NCI-H2107 treated with DMSO at 0.1 percent for 48 hours (cell line): ENCODE data around the gene TH.
"Not testable (repeated sequence)": the region's sequence is repeated elsewhere in the genome, so short reads cannot be mapped to it uniquely, and the experiment has no call there.

ENCODE experiments used
- DNase-seq: peaks from one replicate; lab custom pipeline; 2025; ENCODE audit not compliant: unreplicated experiment; lab: John Stamatoyannopoulos, UW

The TH gene

GRCh38 chr11:2132246-2132645 lies 39.4 kb downstream of the TH start:
- DNase-seq: no peak

DNA sequence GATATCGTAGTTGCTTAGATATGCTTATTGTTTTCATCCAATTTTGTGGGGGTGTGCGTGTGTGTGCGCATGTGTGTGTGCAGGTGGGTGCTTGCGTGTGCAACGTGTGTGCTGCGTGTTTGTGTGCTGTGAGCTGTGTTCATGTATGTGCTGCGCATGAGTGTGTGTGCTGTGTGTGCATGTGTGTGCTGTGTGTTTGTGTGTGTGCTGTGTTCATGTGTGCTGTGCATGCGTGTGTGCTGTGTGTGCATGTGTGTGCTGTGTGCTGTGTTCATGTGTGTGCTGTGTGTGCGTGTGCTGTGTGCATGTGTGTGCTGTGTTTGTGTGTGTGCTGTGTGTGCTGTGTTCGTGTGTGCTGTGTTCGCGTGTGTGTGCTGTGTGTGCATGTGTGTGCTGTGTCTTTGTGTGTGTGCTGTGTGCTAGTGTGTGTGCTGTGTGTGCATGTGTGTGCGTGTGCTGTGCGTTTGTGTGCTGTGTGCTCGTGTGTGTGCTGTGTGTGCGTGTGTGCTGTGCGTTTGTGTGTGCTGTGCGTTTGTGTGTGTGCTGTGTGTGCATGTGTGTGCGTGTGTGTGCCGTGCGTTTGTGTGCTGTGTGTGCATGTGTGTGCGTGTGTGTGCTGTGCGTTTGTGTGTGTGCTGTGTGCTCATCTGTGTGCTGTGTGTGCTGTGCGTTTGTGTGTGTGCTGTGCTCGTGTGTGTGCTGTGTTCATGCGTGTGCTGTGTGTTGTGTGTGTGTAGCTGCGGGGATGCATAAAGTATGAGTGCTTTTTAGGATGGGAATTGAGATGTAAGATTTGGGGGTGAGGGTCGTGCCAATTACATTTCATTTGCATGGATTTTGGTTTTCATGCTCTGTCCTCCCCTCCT lies 40.0 kb downstream of the TH start:
- DNase-seq: no peak

- DNase-seq: no peak
Measured at GRCh38 chr11:2130881-2131352, 40.7 kb downstream of the TH start.

DNA sequence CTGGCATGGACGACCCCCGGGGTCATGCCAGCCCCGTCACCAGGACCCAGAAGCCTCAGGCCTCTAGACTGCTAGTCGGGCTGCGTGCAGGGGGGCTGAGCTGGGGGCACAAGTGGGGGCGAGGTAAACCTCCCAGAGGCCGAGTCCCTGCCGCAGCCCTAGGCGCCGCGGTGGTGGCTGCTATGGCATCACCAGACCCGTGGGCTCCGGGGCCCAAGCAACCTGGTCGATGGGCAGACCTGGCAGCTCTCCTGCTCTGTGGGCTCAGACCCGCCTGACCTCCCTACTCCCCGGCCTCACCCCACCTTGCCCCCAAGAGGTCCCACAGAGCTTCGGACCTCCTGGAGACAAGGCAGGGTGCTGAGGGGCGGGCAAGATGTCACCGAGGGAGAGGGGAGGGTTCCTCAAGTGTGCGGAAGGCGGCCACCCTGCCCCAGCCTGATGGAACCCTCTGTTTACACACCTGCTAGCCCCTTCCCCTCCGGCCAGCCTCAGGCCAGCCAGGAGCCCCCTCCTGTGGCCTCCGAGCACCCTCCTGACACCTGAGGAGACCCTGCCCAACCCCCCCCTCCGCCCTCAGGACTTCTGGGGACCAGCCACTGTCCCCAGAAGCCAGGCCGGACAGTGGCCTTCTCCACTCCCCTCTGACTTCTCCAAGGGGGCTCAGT lies 41.8 kb downstream of the TH start:
- DNase-seq: no peak

- DNase-seq: no peak
Measured at GRCh38 chr11:2129308-2129698, 42.3 kb downstream of the TH start.

DNA sequence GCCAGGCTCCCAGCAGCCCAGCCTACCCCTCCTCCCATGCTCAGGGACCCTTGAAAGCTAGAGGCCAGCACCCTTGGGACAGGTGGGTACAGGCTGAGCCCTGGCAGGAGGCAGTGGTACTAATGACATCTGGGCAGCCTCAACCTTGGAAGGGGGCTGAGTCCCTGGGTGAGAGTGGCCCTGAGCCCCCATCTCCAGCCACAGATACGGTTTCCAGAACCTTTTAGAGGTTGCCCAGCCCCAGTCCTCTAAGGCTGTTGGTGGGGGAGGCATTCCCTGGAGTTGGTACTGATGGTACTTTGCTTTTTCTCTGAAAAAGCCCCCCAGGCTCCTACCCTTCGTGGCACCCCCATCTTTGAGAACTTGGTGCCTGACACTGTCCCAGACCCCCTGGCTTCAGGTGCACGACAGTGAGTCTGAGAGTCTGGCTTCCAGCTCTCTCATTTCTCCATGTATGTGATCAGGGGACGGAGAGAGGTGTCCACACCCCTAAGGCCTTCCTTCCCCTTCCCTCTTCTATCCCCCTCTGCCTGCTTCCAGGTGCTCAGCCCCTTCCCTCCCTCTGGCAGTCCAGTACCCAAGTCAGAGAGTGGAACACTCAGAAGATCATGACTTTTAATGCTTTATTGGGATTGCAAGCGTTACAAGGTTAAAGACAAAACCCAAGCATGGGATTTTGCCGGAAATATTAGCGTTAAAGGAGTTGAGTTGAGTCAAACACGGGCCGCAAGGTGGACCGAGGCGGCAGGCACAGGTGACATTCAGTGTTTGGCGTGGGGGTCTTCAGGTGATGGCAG lies 42.9 kb downstream of the TH start:
- no peak for DNase-seq

GRCh38 chr11:2128130-2128510 lies 43.5 kb downstream of the TH start:
- DNase-seq: no peak

DNA sequence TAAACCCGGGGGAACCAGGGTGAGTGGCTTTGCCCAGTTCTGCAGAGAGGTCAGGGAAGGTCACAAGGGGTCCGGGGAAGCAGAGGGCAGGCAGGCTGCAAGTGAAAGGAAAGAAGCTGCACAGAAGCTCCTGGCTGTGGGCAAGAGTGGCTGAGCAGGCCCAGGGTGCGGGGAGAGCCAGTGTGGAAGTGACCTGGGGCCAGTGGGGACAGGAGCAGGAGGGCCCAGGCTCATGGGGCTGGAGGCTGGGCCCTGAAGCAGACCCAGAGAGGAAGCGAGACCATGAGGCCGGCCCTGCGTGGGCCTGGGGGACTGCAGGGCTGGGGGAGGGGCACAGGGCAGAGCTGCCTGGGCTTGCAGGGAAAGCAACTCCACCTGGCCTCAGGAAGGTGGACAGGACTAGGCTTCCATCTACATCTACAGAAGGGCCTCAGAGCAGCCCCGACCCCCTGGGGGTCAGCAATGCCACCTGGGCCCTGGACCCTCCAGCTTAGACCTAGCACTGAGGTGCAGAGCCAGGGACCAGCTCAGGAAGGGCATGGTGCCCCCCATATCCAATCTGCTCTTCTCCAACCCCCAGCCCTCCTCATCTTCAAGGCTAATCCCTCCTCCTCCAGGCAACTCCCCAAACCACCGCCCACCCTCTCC lies 44.0 kb downstream of the TH start:
- no peak for DNase-seq

GRCh38 chr11:2126520-2127085 lies 45.0 kb downstream of the TH start:
- no peak for DNase-seq

GRCh38 chr11:2124736-2125484 lies 46.7 kb downstream of the TH start:
- not testable (repeated sequence) for DNase-seq

GRCh38 chr11:2123628-2123960 lies 48.0 kb downstream of the TH start:
- DNase-seq: no peak

- DNase-seq: no peak
Measured at GRCh38 chr11:2122907-2123627, 48.5 kb downstream of the TH start.

- no peak for DNase-seq
Measured at GRCh38 chr11:2122222-2122906, 49.3 kb downstream of the TH start.

GRCh38 chr11:2121227-2122130 lies 50.1 kb downstream of the TH start:
- no peak for DNase-seq

GRCh38 chr11:2120359-2121100 lies 51.1 kb downstream of the TH start:
- no peak for DNase-seq

DNA sequence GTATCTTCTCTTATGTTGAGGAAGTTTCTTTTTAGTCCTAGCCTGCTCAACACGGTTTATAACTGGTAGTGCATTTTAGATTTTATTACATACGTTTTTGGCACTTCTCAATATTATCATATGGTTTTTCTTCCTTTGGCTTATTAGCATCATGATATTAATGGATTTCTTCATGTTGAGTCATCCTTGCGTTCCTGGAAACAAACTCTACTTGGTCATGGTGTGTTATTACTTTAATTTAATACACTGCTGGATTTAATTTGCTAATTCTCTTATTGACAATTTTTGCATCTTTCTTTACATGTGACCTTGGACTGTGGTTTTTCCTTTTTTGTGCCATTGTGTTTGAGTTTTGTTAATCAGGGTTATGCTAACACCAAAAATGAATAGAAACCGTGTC lies 52.9 kb downstream of the TH start:
- DNase-seq: no peak

DNA sequence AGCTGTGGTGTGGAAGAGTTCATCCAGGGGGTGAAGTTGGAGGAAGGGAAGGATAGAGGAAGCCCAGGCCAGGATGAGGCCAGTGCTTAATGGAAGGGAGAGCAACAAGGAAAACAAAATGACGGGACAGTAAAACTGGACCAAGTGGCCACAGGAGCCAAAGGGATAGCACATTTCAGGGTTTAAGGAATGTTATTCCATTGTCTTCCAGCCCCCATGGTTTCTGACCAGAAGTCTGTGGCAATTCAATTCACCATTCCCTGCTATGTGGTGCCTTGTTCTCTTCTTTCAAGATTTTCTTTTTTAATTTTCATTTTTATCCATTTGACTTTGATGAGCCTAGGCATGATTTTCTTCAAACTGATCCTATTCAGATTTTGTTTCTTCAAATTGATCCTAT lies 54.9 kb downstream of the TH start:
- no peak for DNase-seq
